ENCODE measurements around the gene KRTAP19-5. TPM values are rescaled to one million over a fixed set of nuclear protein-coding genes. Genes with fewer than 3 reads are reported as not detected.

Gene KRTAP19-5
- total and polyA plus RNA-seq, 4 donors: not detected

GRCh38 chr21:30479259-30479658, 22.7 kb downstream of the KRTAP19-5 start:
- Histone ChIP-seq H3K27me3 (ENCODE audit: control insufficient read depth in 4 of 4, insufficient read depth in 4 of 4, low read length in 3 of 4) (peaks cover 0 to 3% (median 0%) of the 10 kb centered on the region in 4 donors), H3K27ac (ENCODE audit: low read depth in 1 of 2, low read length in 2 of 2) (no peak overlapping the region), H3K9ac (ENCODE audit: low read depth in 1 of 2, low read length in 2 of 2) (no peak overlapping the region), H3K4me1 (ENCODE audit: control insufficient read depth in 4 of 4, insufficient read depth in 4 of 4, low read length in 3 of 4) (no peaks in the 10 kb centered on the region), H3K36me3 (ENCODE audit: control insufficient read depth in 4 of 4, insufficient read depth in 3 of 4, low read depth in 1 of 4, low read length in 3 of 4) (no peaks in the 10 kb centered on the region), H3K9me3 (ENCODE audit: control insufficient read depth in 4 of 4, low read length in 3 of 4) (no peaks in the 10 kb centered on the region), H3K4me3 (ENCODE audit: low read depth in 1 of 3, low read length in 3 of 3) (no peak overlapping the region)
- TF ChIP-seq RXRA (IDR thresholded peaks at IDR 0.05): no peak
- no peak for TF ChIP-seq RAD21 (IDR thresholded peaks at IDR 0.05)
- no peak for TF ChIP-seq ZBTB33 (IDR thresholded peaks at IDR 0.05)
- TF ChIP-seq TAF1 (conservative IDR thresholded peaks at IDR 0.05): no peak
- TF ChIP-seq CTCF (IDR thresholded peaks at IDR 0.05; ENCODE audit: low read depth, low read length, missing input control): no peak
- TF ChIP-seq FOXA1 (IDR thresholded peaks at IDR 0.05): no peak
- no peak for TF ChIP-seq HNF4A (conservative IDR thresholded peaks at IDR 0.05)
- TF ChIP-seq MAX (IDR thresholded peaks at IDR 0.05): no peak
- TF ChIP-seq GABPA (IDR thresholded peaks at IDR 0.05 in 1 of 2, conservative IDR thresholded peaks at IDR 0.05 in 1 of 2): no peak
- no peak for TF ChIP-seq HNF4G (IDR thresholded peaks at IDR 0.05)
- no peak for TF ChIP-seq ATF3 (IDR thresholded peaks at IDR 0.05)
- no peak for TF ChIP-seq EGR1 (IDR thresholded peaks at IDR 0.05; ENCODE audit: low read depth in 2 of 2)
- TF ChIP-seq NR2F2 (IDR thresholded peaks at IDR 0.05): no peak
- no peak for TF ChIP-seq REST (IDR thresholded peaks at IDR 0.05)
- TF ChIP-seq FOXA2 (IDR thresholded peaks at IDR 0.05): no peak
- TF ChIP-seq YY1 (IDR thresholded peaks at IDR 0.05): no peak
- 58% methylated on average over 4 of the region's 4 CpGs for WGBS
- DNase-seq (ENCODE audit: low spot score): no peak

- WGBS: 46% methylated on average over 3 of the region's 3 CpGs
- Histone ChIP-seq H3K9ac (ENCODE audit: low read depth in 1 of 2, low read length in 2 of 2) (no peak overlapping the region), H3K9me3 (ENCODE audit: control insufficient read depth in 4 of 4, low read length in 3 of 4) (no peaks in the 10 kb centered on the region), H3K27me3 (ENCODE audit: control insufficient read depth in 4 of 4, insufficient read depth in 4 of 4, low read length in 3 of 4) (peaks cover 0 to 3% (median 0%) of the 10 kb centered on the region in 4 donors), H3K4me1 (ENCODE audit: control insufficient read depth in 4 of 4, insufficient read depth in 4 of 4, low read length in 3 of 4) (no peaks in the 10 kb centered on the region), H3K36me3 (ENCODE audit: control insufficient read depth in 4 of 4, insufficient read depth in 3 of 4, low read depth in 1 of 4, low read length in 3 of 4) (no peaks in the 10 kb centered on the region), H3K4me3 (ENCODE audit: low read depth in 1 of 3, low read length in 3 of 3) (no peak overlapping the region), H3K27ac (ENCODE audit: low read depth in 1 of 2, low read length in 2 of 2) (no peak overlapping the region)
- no peak for DNase-seq (ENCODE audit: low spot score)
- TF ChIP-seq REST (IDR thresholded peaks at IDR 0.05): no peak
- no peak for TF ChIP-seq RXRA (IDR thresholded peaks at IDR 0.05)
- no peak for TF ChIP-seq ZBTB33 (IDR thresholded peaks at IDR 0.05)
- no peak for TF ChIP-seq HNF4A (conservative IDR thresholded peaks at IDR 0.05)
- no peak for TF ChIP-seq FOXA2 (IDR thresholded peaks at IDR 0.05)
- TF ChIP-seq NR2F2 (IDR thresholded peaks at IDR 0.05): no peak
- TF ChIP-seq ATF3 (IDR thresholded peaks at IDR 0.05): no peak
- TF ChIP-seq YY1 (IDR thresholded peaks at IDR 0.05): no peak
Measured at GRCh38 chr21:30478004-30478403, 23.9 kb downstream of the KRTAP19-5 start.
